GM19397 (cell line): Measurements from ENCODE around the gene KRTAP5-2.

Source experiments
- ATAC-seq: cut with Tn5 transposase; IDR thresholded peaks from one replicate; pipeline ENCODE4 v1.9.1; 2021; ENCODE audit warnings: mild to moderate bottlenecking, moderate library complexity; ENCODE audit not compliant: unreplicated experiment

KRTAP5-2 gene

GRCh38 chr11:1568441-1568911 is 29.6 kb downstream of the KRTAP5-2 start:
- no peak for ATAC-seq

DNA sequence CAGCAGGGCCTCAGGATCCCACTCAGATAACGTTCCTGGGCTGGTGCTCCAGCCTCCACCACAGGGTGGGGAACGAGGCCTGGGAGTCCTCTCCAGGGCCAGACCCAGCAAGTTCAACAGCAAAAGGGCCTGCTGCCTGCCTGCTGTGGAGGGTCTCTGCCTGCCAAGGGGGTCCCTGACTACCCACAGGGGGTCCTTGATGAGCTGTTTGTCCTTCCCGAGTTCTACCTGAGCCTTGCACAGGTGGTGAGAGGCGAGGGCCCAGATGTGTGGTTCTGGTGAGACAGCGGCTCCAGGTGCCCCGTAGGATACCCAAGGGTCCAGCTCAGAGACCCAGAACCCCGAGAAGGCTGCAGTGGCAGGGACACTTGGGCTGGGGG is 30.4 kb downstream of the KRTAP5-2 start:
- ATAC-seq: no peak

GRCh38 chr11:1567052-1567720 is 30.9 kb downstream of the KRTAP5-2 start:
- no peak for ATAC-seq

DNA sequence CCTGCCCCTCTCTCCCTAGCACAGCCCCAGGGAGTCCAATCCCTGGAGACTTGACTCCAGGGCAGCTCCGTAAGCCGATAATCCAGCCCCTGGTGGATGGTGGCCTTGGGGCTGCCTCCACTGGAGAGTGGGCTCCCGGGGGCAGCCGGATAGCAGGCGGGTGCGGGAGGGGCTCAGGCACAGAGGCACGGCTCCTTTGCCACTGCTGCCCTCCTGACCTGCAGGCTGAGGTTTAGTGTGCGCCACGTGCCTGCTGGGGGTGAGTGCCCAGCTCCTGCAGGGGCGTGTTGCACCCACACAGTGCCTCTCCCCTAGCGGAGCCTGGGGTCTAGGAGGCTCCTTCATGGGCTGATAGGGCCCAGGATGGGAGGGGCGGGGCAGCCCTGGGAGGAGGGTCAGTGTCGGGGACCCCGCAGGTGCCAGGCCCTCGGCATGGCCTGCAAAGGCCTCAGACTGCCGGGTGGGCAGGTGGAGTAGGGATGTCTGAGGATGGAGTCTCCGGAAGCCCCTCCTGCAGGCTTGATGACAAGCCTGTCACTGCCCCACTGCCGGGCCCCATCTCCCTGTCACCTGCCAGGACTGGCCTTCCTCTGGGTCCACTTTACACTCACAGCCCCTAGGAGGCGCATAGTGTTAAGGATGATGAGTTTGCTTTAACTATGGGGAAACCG is 31.6 kb downstream of the KRTAP5-2 start:
- no peak for ATAC-seq

DNA sequence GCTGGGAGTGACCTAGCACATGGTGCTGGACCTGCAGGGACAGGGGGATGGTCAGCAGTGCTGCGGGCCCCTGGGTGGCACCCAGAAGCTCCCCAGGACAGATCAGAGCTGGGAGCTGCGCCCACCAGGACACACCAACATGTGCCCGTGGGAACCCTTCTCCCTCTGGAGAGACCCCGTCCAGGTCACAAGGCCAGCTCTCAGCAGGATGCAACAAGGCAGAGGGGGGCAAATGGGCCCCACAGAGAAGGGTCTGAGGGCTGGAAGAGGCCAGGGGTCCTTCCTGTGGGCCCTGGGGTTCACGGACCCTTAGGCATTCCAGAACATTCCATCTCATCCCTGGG is 32.2 kb downstream of the KRTAP5-2 start:
- no peak for ATAC-seq

GRCh38 chr11:1565173-1565903 is 32.8 kb downstream of the KRTAP5-2 start:
- no peak for ATAC-seq

DNA sequence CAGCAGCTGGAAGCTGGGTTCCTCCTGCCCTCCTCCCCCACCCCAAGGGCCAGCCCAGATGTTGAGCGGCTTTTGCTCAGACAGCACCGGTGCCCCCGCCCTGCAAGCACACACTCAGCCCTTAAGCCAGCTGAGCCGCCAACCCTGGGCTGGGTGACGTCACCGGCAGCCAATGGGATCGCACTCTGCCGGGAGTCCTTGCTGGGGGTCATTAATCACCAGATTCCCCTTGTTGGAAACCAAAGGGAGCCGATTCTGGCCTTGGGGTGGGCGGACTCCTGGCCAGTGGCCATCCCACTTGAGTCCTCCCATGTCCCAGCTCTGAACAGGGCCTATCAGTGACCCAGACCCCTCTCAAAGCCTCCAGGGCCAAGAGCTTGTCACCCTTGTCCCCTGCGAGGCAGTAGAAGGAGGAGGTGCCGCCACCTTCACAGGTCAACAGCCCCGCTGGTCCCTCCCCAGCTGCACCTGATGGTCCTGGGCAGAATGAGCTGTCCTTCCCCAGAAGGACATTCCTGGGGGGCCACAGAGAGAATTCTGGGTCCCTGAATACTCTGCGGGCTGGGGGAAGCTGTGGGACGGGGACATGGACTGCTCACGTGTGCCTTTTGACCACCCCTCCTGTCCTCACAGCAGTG is 33.4 kb downstream of the KRTAP5-2 start:
- no peak for ATAC-seq

DNA sequence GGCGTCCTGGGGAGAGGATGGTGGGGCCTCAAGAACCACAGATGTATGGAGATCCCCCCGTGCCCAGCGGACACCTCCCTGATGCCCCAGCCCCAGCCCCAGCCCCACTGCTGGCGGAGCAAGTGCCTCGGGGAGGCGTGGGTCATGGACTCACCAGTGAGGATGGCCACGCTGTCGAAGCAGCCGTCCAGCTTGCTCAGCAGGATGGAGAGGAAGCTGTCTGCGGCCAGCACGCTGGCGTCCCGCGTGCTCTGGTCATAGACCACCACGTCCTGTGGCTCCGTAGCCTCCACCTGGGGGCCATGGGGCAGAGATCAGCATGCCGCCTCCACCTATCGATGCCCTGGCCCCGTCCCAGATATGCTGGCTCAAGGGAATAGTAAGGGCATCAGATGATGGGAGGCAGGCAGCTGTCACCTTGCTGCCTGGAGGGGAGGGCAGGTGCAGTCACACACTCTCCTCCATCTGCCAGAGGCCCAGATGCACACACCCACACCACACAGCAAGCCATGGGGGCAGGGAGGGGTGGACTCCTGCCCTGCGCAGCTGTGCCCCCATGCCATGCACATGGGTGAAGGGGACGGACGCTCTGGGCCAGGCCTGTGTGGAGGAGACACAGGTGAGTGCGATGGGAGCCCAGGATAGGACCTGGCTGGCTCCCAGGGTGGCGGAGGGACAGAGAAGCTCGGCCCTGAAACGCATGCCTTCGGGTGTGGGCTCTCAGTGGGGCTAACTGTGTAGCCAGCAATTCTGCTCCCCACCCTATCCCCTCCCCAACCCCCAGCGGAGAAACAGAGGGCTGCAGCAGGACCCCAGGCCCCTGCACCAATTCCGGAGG is 34.2 kb downstream of the KRTAP5-2 start:
- ATAC-seq: no peak

GRCh38 chr11:1563149-1563638 is 34.9 kb downstream of the KRTAP5-2 start:
- no peak for ATAC-seq

DNA sequence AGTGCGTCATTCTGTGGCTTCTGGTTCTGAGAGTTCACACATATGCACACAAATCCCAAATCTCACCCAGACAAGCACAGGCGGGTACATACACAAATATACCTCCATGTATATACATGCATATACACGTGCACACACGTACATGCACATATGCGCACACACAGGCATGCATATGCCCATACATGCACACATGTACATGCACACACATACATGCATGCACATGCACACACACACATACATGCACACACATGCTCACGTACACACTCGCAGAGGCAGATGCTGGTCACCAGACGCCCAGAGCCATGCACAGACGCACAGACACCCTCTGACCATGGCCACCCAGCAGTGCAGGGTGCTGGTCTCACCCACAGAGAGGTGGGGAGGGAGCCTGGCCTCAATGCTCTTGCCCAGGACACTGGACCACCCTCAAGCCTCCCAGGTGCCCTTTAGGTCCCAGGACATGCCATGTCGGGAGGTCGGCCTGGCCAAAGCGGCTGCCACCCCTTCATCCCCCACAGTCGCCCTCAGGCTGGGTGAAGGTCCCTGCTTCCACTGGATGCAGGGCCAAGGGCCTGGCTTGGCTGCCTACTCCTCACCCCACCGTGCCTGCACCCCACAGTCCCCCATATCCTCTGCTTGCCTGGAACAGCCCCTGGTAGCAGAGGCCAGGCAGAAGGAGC is 35.5 kb downstream of the KRTAP5-2 start:
- ATAC-seq: no peak

GRCh38 chr11:1561955-1562354 is 36.1 kb downstream of the KRTAP5-2 start:
- no peak for ATAC-seq

- ATAC-seq: no peak
Observed at GRCh38 chr11:1561266-1561665, 36.8 kb downstream of the KRTAP5-2 start.

- ATAC-seq: no peak
Observed at GRCh38 chr11:1560649-1561251, 37.3 kb downstream of the KRTAP5-2 start.

DNA sequence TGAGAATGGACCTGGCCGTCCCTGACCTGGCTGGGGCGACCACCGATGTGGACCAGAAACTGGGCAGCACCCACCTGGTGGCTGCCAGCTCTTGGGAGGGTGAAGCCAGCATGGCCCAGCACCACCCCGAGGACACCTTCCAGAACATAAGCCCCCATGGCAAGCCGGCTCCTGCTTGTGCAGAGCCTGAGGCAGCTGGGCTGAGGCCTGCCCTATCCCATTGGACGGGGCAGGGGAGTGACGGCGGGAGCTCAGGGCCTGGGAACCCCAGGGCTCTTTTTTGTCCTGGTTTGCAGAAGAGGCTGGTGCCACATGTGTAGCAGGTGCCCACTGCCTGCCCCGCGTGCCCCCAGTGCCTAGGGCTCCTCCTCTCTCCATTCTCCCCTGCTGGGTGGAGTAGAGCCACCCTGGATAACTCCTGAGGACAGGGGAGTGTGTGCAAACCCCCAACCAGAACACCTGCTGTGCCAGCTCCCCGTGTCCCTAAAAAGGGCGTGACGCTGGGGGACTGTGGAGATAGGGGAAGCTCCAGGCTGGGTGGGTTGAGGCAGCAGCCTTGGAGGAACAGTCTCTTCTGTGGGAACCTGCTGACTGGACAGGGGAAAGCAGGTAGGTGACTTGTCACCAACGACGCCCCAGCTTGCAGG is 38.0 kb downstream of the KRTAP5-2 start:
- no peak for ATAC-seq

DNA sequence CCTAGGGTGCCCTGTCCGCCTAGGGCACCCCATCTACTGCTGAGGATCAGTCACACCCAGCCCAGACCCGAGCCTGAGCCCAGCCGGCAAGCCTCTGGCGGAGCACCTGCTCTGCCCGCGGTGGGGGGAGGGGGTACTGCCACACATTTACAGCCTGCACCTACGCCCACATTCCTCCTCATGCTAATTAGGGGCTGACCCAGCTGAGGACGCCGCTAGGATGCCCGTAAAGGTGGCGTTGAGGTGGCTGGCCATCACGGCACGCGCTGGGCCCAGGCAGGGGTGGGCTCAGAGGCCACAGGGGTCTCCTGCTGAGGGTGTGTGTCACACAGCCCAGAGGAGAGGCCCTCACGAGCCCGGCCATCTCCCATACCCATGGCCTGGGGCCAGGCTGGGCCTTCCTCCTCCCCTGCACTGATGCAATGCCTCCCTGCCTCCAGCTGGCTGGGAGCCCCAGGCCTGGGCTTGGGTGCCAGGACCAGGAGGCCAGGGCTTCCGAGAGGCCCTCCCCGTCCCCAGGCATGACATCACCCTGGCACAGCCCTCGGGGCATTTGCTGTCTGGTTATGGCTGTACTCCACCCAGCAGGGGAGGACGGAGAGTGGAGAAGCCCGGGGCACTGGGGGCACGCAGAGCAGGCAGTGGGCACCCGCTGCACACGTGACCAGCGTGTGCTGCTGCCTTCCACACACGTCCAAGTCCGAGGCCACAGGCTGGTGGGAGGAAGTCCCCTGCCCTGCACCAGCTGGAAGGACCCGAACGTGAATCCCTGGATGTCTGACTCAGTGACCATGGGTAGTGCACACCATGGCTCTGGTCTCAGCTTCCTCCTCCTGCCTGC is 38.8 kb downstream of the KRTAP5-2 start:
- no peak for ATAC-seq

DNA sequence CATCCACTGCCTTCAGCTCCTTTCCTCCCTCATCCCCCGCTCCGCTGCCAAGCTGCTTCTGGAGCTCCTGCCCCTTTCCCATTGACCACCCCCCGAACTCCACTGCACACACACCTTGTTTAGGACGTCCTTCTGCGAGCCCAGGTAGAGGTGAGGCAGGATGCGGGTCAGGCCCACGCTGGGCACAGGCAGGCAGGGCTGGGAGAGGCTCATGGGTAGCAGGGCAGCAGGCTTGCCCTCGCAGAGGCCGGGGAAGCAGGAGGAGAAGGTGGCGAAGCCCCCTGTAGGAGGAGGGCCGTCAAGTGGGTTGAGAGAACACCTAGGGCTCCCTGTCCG is 39.4 kb downstream of the KRTAP5-2 start:
- ATAC-seq: no peak

GRCh38 chr11:1557904-1558774 is 40.0 kb downstream of the KRTAP5-2 start:
- ATAC-seq: no peak
